NCI-H2227 (cell line): ENCODE data around the gene RPL18.
"Not testable (repeated sequence)": the region's sequence is repeated elsewhere in the genome, so short reads cannot be mapped to it uniquely, and the experiment has no call there.

Source experiments
- DNase-seq: peaks from one replicate; lab custom pipeline; 2025; ENCODE audit not compliant: unreplicated experiment; lab: John Stamatoyannopoulos, UW

RPL18 gene

GRCh38 chr19:48618916-48619691 is at the start of gene RPL18, which contains the start of gene SPHK2:
Gene RPL18 (minus strand): TSS chr19:48619178. CDS start chr19:48619143, 35 bp downstream.
Gene SPHK2 (plus strand): TSS chr19:48619506. CDS start chr19:48620515, 1,009 bp downstream.
- DNase-seq = peak; percentile 97

- no peak for DNase-seq
Observed at GRCh38 chr19:48668761-48669160, 49.8 kb upstream of the RPL18 start.

GRCh38 chr19:48668332-48668731 is 49.4 kb upstream of the RPL18 start:
- no peak for DNase-seq

GRCh38 chr19:48665786-48666185 is 46.8 kb upstream of the RPL18 start:
- DNase-seq = no peak

- DNase-seq = no peak
Observed at GRCh38 chr19:48664476-48664875, 45.5 kb upstream of the RPL18 start.

GRCh38 chr19:48663667-48664066 is 44.7 kb upstream of the RPL18 start:
- no peak for DNase-seq

GRCh38 chr19:48661711-48662090 is 42.7 kb upstream of the RPL18 start:
- no peak for DNase-seq

GRCh38 chr19:48660852-48661710 is 42.1 kb upstream of the RPL18 start:
- peak; percentile 67 for DNase-seq

- DNase-seq = no peak
Observed at GRCh38 chr19:48659768-48660167, 40.8 kb upstream of the RPL18 start.

- DNase-seq = no peak
Observed at GRCh38 chr19:48658483-48658882, 39.5 kb upstream of the RPL18 start.

- not testable (repeated sequence) for DNase-seq
Observed at GRCh38 chr19:48657828-48658227, 38.9 kb upstream of the RPL18 start.

- no peak for DNase-seq
Observed at GRCh38 chr19:48656840-48657474, 38.0 kb upstream of the RPL18 start.

GRCh38 chr19:48654299-48655059 is 35.5 kb upstream of the RPL18 start:
- peak; percentile 48 for DNase-seq

GRCh38 chr19:48651683-48652048 is 32.7 kb upstream of the RPL18 start:
- no peak for DNase-seq

- DNase-seq = no peak
Observed at GRCh38 chr19:48650974-48651682, 32.1 kb upstream of the RPL18 start.

- DNase-seq = no peak
Observed at GRCh38 chr19:48648134-48648533, 29.2 kb upstream of the RPL18 start.

GRCh38 chr19:48646722-48647216 is 27.8 kb upstream of the RPL18 start:
- DNase-seq = no peak

GRCh38 chr19:48646001-48646721 is 27.2 kb upstream of the RPL18 start, which contains the start of gene CA11:
Gene CA11 (minus strand): TSS chr19:48646187. CDS start chr19:48645632, 555 bp downstream.
- DNase-seq = peak; percentile 92

GRCh38 chr19:48645620-48646000 is 26.6 kb upstream of the RPL18 start:
- no peak for DNase-seq
